ENCODE measurements around the gene AMPD3.
"Not testable (repeated sequence)": the region's sequence is repeated elsewhere in the genome, so short reads cannot be mapped to it uniquely, and the experiment has no call there.

AMPD3 gene

DNA sequence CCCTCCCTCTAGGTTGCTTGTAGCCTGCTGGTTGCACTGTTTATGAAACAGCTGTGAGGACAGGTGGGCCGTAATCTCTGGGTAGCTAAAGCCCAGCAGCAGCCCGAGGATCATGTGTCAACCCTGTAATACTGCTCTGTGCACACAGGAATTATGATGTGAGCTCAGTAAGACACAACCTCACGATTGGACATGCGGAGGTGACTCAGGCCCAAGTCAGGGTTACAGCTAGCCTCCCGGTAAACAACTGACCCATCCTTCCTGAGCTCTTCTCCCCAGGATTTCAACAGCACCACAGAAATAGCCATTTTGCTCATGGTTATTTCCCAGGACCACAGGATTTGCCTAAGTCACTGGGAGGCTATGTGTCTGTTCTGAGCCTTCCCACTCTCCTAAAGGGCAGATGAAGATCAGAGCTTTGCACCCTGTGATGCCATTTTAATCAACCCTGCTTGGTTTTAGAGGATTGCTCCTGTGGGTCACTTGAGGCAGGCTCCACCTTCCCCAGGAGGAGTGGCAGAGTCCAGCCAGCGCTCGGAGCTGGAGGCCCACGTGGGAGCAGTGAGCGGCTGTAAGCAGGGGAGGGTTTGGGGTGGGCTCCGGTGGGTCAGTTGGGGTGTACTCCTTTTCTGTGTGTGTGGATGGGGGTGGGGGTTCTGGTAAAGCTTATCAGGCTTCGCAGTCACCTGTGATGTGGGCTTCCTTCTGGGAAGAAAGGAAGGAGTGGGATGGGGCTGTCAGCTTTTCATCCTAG is at the start of gene AMPD3:
Gene AMPD3 (plus strand): TSS at position 387 of the 754 bp plus-strand sequence. CDS start 6,256 bp downstream, outside the sequence.
- no peak for DNase-seq

DNA sequence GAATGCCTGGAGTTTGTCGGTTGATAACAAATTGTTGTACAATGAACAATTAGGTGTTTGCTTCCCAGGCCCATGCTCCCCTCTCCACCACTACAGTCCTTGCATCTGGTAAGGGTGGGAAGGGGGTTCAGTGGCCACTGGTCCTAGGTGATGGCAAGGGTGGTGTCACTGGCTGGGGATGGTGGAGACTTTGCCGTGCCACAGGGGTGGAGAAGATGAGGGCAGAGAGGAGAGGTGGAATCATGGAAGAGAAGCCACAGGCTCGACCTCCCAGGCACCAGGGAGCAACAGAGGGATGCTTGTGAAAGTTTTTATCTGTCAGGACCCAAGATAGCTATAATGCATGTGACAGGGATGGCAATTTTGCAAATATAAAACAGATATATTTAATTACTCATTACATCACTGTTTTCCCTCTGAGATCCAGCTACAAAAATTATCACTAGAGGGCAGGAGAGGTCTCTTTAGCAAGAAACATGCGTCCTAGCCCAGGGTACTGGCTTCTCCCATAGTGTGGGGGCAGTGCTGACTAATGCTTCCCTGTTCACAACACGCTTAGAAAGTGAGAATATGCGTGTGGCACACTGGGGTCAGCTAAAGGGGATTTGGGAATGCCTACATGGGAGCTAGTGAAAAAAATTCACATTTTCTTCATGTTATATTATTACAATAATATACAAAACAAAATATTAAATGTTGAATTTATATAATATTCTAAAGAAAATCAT is 49.0 kb upstream of the AMPD3 start:
- DNase-seq = peak; percentile 31

DNA sequence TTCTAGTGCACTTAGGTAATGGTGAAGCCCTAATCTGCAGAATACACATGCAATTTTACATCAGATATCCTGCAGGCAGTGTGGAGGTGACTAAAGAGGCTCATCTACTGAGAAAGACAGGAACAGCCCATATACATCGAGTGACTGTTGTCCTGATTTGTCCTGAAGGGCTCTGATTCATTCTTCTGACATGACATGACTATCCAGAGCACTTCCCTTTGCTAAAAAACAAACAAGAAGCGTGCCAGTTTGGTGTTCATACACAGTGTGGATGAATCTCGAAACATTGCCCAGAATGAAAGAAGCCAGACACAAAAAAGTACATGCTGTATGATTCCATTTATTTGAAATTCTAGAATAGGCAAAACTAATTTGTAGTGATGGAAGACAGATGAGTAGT is 48.0 kb upstream of the AMPD3 start:
- DNase-seq = no peak

DNA sequence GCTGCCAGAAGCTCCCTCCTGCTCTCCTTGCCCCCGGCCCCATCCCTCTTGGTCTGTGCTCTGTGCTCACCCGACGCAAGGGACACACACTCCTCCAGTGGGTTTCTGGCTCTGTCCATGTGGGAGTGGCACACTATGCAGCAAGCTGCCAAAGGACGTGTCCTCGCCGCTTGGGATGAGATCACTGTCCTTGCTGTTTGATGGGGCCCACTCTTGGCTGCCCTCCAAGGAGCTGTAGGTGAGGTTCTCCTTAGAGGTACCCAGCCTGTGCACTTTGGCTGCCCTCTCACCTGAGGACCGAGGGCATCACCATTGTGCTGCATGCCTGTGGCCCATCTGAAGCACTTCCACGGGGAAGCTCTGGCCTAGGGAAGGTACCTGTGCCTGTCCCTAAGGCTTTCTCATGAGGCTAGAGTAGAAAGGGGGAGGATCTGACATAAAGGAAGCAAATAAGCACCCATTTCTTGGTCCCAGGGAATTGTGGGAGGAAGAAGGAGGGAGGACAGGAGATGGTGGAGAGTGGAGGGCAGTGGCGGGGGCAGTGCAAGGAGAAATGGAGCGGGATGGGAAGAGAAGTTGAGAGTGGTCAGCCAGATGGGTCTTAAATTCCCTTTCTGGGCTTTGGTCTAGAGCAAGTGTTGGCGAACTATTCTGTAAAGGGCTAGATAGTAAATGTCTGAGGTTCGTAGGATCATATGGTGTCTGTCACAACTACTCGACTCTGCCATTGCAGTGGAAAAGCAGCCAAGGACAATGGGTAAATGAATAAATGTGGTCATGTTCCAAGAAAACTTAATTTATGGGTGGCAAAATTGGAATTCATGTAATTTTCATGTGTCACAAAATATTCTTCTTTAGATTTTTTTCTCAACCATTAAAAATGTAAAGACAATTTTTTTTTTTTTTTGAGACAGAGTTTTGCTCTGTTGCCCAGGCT is 47.0 kb upstream of the AMPD3 start:
- no peak for DNase-seq

DNA sequence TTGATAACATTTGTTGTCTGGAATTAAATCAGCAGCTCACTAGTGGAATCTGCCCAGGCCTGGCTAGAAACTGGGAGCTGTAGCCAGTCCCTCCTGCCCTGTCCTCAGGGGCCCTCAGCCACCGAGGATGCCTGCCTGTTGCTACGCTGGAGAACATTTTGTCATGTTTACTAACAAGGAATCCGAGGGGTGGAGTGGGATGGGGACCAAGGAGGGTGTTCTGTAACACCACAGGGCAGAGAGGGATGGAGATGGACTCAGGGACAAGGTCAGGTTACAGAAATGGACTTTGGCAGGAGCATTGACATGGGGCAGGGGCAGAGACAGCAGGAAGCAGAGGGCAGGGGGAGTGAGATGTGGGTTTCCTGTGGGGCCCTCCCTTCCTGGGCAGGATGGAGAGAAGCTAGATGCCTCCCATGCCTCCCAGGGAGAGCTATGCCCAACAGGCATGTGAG is 45.8 kb upstream of the AMPD3 start:
- DNase-seq = no peak

DNA sequence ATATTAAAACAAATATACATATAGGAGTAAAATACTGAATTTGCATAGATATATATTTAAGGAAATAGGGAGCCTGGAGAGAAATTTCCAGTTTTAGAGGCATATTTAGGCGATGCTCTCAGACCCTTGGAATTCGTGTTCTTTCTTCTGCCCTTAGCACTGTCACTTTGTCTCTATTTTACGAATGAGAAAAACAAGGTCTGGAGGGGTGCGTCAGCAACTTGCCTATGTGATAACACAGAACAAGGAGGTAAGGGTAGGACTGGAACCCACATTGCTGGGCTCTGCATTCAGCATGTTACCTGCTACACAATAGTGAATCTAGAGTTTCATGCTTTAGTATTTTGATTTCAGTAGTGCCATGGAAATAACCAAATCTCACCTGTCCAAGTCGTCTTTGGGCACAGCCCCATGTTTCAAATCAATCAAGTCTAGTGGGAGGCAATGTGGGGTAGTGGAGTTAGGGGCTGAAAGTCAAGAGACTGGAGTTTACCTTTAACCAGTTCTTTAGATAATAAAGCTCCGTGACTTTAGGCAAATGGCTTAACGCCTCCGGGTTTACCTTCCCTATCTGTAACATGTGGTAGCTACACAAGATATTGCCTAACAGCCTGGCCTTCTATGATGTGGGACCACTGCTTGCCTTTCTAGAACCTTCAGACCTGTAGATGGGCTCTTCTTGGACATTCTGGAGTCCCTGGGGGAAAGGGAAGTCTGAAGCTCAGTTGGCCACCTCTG is 44.8 kb upstream of the AMPD3 start:
- DNase-seq = no peak

DNA sequence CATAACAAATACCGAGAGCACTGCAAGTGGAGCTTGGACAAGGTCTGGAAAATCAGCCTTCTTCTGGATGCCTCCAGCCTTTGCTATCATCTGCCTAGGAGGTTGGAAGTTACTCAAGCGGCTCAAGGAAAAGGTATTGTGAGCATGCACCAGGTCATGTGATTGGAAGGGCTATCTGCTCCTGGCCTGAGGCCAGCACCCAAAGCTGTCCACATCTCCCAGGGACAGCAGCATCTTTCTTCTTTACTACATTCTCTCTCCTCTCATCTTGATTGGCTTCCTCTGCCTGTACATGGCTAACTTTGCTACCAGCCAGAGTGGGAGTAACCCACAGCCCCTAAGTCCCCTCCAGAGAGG is 44.2 kb upstream of the AMPD3 start:
- no peak for DNase-seq

DNA sequence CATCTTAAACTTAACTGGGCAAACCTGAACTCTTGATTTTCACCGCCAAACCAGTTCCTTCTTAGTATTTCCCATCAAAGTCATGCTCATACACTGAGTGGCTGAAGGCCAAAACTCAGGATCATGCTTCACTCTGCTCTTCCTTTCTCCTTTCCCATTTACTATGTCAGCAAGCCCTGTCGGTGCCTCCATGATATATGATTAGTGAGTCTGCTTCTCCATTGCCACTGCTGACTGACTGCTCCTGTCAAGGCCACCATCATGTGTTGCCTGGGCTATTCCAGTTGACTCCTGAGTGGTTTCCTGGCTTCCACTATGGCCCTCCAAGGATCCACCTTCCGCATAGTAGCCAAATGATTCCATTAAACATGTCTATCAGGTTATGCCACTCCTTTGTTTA is 42.8 kb upstream of the AMPD3 start:
- DNase-seq = no peak

DNA sequence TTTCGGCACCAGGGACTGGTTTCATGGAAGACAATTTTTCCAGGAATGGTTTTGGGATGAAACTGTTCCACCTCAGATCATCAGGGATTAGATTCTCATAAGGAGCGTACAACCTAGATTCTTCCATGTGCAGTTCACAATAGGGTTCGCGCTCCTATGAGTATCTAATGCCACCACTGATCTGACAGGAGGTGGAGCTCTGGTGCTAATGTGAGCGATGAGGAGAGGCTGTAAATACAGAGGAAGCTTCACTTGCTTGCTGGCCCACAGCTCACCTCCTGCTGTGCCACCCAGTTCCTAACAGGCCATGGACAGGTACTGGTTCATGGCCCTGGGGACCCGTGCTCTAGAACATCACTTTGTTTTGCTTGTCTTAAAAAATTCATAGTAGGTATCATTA is 41.8 kb upstream of the AMPD3 start:
- peak; percentile 47 for DNase-seq

DNA sequence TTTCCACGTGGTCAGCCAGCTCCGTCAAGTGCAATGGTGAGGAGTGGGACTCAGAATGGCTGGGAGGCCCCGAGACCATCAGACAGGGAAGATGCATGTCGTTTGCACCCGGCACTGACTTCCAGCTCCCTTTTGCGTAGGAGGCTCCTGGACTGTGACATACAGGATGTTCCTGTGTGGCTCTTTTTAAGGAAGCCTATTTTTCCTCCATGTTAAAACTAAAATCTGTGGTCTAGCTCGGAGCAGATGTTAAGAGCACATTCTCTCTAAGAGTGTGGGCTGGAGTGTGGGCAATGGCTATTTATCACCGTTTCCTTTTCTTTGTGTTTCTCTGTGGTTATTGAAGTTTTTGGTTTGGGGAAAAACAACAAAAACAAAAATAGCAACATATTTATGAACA is 40.9 kb upstream of the AMPD3 start:
- DNase-seq = no peak

DNA sequence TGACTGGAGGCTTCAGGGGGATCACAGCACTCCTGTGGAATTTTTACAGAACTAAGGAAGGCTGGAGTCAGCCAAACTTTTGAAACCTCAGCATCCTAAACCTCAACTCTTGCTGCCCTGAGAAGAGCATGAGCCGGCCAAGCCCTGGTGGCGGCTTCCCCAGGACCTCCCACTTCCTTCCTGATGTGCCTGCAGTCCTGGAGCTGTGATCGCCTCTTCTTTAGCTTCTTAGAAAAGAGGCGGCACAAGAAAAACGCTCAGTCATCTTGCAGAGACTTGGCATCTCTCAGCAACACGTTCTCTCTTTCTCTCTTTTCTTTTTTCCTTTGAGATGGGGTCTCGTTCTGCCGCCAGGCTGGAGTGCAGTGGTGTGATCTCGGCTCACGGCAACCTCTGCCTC is 40.4 kb upstream of the AMPD3 start:
- no peak for DNase-seq

DNA sequence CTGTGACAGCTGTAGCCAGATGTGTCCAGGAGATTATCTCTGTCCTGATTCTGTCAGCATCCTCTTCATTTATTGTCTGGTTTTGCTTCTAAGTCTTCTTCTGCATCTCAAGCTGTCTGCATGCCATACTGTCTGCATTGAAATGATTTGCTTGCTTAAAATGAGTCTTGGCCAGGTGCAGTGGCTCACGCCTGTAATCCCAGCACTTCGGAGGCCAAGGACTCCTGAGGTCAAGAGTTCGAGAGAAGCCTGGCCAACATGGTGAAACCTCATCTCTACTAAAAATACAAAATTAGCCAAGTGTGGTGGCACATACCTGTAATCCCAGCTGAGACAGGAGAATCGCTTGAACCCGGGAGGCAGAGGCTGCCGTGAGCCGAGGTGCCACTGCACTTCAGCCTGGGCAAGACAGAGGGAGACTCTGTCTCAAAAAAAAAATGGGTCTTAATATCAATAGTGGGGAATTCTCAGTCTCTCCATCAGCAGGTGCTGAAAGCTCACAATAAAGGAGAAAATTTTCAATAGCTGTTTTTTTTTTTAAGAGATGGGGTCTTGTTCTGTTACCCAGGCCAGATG is 39.2 kb upstream of the AMPD3 start:
- DNase-seq = no peak

DNA sequence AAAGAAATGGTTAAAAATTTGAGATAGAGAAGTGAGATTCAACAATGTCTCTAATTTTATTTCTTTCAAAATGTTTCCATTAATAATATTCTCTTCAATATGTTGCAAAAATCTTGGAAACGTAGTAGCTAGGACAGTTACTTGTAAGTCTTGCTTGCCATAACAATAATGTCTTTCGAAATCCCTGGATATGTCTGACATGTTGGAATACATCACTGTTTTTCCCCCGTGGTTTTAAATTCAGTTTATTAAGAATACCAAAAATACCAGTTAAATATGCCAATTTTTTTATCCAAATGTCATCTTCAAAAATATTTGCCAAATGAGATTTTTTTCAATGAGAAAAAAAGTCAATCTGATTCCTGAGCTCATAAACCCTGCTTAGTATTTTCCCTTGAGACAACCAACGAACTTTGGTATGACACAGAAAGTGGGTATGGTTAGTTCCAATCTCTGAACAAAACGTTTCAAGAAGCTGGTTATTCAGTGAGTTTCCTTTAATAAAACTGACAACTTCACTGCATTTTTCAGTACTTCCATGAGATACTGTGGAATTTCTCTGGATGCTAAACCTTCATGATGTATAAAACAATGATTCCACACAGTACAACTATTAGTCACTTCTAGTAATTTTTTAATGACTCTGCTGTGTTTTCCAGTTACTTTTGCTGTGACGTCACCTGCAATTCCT is 36.7 kb upstream of the AMPD3 start:
- no peak for DNase-seq

DNA sequence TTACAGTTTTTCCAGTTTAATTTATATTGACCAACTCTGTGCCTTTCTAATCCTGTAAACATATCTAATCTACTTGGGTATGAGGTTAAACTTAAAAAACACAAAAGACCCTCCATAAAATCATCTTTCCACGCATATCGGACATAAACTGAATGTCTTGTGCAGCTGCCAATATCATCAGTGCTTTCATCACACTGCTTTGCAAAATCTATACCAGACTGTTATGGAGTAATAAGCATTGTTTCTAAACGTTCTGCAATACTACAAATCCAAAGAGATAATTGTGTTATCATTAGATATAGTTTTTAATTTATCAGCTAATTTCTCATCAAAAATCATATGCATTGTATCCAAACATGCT is 36.1 kb upstream of the AMPD3 start:
- DNase-seq = no peak

DNA sequence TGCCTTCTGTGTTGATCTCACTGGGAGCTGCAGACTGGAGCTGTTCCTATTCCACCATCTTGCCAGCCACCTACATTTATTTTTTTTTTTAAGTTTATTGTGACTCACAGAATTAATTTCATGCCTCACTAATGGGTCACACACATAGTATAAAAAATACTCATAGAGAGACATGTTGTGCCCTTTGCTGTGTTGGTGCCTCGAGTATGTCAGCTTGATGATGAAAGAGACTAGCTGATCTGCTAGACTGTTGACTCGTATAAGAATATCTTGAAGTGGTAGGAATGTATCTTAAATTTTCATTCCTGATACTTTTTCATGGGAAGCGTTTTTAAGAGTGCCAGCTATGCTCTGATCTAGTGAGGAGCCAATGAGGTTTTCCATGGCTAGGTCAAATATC is 28.6 kb upstream of the AMPD3 start:
- no peak for DNase-seq

DNA sequence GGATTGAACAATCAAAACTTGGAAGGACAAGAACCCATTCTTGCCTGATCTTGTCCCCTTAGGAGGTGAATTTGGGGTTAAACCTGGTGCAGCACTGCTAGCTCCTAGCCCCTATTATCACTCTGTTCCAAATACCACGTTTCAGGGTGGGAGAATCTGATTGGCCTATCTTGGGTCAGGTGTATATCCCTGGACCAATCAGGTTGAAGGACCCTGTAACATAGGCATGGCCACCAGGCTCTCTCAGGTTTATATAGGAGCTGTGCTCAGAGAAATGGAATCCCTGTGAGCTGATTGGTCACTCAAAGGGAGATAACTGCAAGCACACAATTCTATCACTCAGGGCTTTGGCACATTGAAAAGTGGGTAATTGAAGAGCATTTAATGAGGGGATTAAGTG is 26.6 kb upstream of the AMPD3 start:
- no peak for DNase-seq

DNA sequence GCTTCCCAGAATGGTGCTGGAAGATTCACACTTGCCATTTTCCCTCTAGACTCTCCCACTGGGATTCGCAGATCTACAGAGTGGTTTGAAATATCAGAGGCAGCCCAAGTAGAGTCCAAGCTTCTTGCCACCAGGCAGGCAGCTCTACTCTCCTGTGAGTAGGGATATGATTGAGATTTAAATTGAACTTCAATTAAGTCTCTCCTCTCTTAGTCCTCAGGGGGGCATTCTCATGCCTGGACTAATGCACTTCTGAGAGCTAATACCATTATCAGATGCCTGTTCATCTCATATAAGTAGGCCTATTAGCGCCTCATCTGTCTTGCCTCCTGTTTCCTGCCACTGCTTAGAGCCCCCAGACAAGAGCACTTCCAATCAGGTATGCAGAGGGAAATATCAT is 25.5 kb upstream of the AMPD3 start:
- no peak for DNase-seq

DNA sequence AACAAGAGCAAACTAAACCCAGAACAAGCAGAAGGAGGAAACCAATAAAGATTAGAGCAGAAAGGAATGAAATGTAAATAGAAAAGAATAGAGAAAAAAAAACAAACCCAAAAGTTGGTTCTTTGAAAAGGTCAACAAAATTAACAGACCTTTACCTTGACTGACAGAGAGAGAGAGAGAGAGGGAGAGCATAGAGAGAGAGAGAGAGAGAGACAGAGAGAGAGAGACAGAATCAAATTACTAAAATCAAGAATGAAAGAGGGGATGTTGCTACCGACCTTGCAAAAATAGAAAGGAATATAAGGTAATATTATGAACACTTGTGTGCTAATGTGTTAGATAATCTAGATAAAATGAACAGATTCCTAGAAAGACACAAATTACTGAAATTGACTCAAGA is 22.6 kb upstream of the AMPD3 start:
- no peak for DNase-seq

DNA sequence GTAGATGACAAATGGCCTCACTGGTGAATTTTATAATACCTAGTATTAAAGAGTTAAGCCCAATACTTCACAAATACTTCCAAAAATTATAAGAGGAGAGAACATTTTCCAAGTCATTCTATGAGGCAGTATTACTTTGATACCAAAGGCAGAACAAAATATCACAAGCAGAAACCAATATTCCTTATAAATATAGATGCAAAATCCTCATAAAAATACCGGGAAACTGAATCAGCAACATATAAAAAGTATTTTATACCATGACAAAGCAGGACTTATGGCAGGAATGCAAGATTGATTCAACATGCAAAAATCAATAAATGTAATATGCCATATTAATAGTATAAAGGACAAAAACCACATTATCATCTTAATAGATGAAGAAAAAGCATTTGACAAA is 22.1 kb upstream of the AMPD3 start:
- DNase-seq = no peak

DNA sequence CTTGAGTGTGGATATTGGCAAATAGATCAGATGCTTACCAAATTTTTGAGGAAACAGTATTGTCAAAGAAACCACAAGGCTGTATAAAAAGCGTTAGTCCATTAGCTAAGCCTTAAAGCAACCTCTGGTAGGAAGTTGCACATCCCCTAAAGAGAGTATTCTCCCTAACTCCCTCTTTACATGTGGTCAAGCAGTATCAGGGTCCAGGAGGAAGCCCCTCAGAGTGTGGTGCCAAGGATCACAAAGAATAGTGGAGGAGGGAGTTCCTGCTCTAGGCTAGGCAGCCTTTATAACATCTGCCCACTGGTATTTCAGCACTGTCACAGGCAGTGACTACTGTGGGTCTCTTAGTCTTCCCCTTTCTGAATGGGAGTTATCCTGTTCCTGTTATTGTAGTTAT is 18.8 kb upstream of the AMPD3 start:
- no peak for DNase-seq

DNA sequence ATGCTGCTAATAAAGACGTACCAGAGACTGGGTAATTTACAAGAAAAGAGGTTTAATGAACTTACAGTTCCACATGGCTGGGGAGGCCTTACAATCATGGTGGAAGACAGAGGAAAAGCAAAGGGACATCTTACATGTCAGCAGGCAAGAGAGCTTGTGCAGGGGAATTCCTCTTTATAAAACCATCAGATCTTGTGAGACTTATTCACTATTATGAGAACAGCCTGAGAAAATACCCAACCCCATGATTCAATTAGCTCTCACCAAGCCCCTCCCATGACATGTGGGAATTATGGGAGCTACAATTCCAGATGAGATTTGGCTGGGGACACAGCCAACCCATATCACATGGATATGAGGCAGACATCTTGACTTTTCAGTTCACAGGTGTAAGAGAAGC is 18.4 kb upstream of the AMPD3 start:
- DNase-seq = not testable (repeated sequence)

DNA sequence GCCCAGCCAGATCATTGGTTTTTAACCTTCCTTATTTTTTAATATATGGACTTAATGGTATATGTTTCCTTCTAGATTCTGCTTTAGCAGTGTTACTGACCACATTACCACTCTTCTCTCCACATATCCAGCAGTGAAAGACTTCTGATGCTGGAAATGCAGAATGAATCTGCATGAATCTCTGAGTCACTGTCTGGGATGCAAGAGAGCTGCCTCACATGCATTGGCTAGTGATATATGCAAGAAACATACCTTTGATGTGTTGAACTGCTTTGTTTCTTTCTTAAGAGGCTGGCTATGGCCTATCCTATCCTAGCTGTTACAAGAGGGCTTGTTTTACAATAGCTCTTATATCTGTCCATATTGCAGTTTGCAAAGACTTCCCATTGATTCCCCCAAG is 16.6 kb upstream of the AMPD3 start:
- no peak for DNase-seq

Data from activated gamma-delta T cell treated with Interleukin-2 at 50 U/mL for 16 hours (primary cell).